Measurements from ENCODE around the gene ATP13A2. TPM values are rescaled to one million over a fixed set of nuclear protein-coding genes. Genes with fewer than 3 reads are reported as not detected.
"Not testable (repeated sequence)": the region's sequence is repeated elsewhere in the genome, so short reads cannot be mapped to it uniquely, and the experiment has no call there.

ATP13A2 gene
- total RNA-seq, 3 donors from 2014 or later (not counting 1 experiment from before 2014, with no cell fraction given): 38.7 to 53.6 (median 42.8) TPM

DNA sequence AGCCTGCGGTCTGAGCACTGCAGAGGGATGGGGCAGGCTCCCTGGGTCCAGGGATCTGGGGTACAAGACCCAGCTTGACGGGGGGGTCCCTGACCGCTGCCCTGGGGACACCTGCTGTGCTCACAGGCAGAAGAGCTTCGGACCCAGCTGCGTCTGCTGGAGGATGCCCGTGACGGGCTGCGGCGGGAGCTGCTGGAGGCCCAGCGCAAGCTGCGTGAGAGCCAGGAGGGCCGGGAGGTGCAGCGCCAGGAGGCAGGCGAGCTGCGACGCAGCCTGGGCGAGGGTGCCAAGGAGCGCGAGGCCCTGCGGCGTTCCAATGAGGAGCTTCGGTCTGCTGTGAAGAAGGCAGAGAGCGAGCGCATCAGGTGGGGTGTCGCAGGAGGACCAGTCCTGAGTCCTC lies 56.5 kb downstream of the ATP13A2 start:
- Histone ChIP-seq H3K36me3 (ENCODE audit: control insufficient read depth, insufficient read depth, low read length) (peaks cover 3% of the 10 kb centered on the region), H3K4me3 (ENCODE audit: low read length) (no peak overlapping the region), H3K4me1 (ENCODE audit: control insufficient read depth, insufficient read depth, low read length) (peaks cover 5% of the 10 kb centered on the region), H3K9me3 (ENCODE audit: control insufficient read depth, insufficient read depth, low read length) (no peaks in the 10 kb centered on the region), H3K27me3 (ENCODE audit: control insufficient read depth, insufficient read depth, low read length) (no peaks in the 10 kb centered on the region), H3K27ac (ENCODE audit: low read length) (no peak overlapping the region)
- H3K27ac Mint-ChIP-seq: no peak overlapping the region
- H3K36me3 Mint-ChIP-seq: no peaks in the 10 kb centered on the region
- intact Hi-C loops (cut with micrococcal nuclease): no loop called here
- H3K9me3 Mint-ChIP-seq: no peaks in the 10 kb centered on the region
- no peak overlapping the region for H3K4me3 Mint-ChIP-seq
- TF ChIP-seq, protein P1, sequence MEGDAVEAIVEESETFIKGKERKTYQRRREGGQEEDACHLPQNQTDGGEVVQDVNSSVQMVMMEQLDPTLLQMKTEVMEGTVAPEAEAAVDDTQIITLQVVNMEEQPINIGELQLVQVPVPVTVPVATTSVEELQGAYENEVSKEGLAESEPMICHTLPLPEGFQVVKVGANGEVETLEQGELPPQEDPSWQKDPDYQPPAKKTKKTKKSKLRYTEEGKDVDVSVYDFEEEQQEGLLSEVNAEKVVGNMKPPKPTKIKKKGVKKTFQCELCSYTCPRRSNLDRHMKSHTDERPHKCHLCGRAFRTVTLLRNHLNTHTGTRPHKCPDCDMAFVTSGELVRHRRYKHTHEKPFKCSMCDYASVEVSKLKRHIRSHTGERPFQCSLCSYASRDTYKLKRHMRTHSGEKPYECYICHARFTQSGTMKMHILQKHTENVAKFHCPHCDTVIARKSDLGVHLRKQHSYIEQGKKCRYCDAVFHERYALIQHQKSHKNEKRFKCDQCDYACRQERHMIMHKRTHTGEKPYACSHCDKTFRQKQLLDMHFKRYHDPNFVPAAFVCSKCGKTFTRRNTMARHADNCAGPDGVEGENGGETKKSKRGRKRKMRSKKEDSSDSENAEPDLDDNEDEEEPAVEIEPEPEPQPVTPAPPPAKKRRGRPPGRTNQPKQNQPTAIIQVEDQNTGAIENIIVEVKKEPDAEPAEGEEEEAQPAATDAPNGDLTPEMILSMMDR (IDR thresholded peaks at IDR 0.05): no peak
- no peaks in the 10 kb centered on the region for H3K27me3 Mint-ChIP-seq (ENCODE audit: low read depth in 2 of 2)
- WGBS (ENCODE audit: insufficient coverage): 95% methylated on average over 25 of the region's 25 CpGs
- no peak for ATAC-seq
- peaks cover 1 to 6% of the 10 kb centered on the region in 2 donors for H3K4me1 Mint-ChIP-seq
- DNase-seq: no peak

DNA sequence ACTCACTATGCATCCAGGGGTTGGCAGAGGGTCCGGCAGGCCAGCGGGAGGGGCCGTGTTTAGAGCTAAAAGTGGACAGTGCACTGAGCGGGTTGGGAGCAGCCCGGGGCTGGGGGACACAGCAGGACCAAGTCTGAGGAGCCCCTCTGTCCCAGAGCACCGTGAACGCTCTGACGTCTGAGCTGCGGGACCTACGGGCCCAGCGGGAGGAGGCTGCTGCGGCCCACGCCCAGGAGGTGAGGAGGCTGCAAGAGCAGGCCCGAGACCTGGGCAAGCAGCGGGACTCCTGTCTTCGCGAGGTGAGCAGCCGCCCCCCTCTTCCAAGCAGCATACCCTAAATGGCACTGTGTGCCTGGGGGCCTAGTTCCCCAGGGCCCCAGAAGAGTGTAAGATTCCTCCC lies 57.1 kb downstream of the ATP13A2 start:
- intact Hi-C loops (cut with micrococcal nuclease): loop anchor here (5.0 kb wide), 1 partner anchor 283 kb away; no protein-coding TSS in a partner anchor
- no peaks in the 10 kb centered on the region for H3K9me3 Mint-ChIP-seq
- Histone ChIP-seq H3K27ac (ENCODE audit: low read length) (no peak overlapping the region), H3K27me3 (ENCODE audit: control insufficient read depth, insufficient read depth, low read length) (no peaks in the 10 kb centered on the region), H3K9me3 (ENCODE audit: control insufficient read depth, insufficient read depth, low read length) (no peaks in the 10 kb centered on the region), H3K4me1 (ENCODE audit: control insufficient read depth, insufficient read depth, low read length) (peaks cover 5% of the 10 kb centered on the region), H3K36me3 (ENCODE audit: control insufficient read depth, insufficient read depth, low read length) (peaks cover 3% of the 10 kb centered on the region), H3K4me3 (ENCODE audit: low read length) (no peak overlapping the region)
- H3K4me1 Mint-ChIP-seq: peaks cover 0 to 5% of the 10 kb centered on the region in 2 donors
- WGBS (ENCODE audit: insufficient coverage): 96% methylated on average over 18 of the region's 18 CpGs
- no peak overlapping the region for H3K4me3 Mint-ChIP-seq
- no peak for ATAC-seq
- TF ChIP-seq, protein P1 (IDR thresholded peaks at IDR 0.05): no peak
- H3K36me3 Mint-ChIP-seq: no peaks in the 10 kb centered on the region
- no peaks in the 10 kb centered on the region for H3K27me3 Mint-ChIP-seq (ENCODE audit: low read depth in 2 of 2)
- H3K27ac Mint-ChIP-seq: no peak overlapping the region
- no peak for DNase-seq

DNA sequence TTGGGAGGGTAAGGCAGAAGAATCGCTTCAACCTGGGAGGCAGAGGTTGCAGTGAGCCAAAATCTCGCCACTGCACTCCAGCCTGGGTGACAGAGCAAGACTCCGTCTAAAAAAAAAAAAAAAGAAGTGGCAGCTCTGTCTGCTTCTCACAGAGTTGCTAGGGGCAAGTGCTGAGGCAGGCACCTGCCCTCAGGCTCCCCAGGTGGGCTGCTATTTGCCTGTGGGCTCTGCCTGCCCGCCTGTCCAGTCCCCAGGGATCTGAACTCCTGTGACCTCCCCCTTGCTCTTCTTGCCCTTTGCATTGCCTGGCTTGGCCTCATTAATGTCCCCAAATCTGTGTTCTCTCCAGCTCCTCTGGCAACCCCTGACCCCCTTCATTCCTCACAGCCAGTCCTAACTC lies 59.4 kb downstream of the ATP13A2 start:
- H3K27me3 ChIP-seq (ENCODE audit: control insufficient read depth, insufficient read depth, low read length); H3K36me3 ChIP-seq (ENCODE audit: control insufficient read depth, insufficient read depth, low read length); H3K4me1 Mint-ChIP-seq; H3K27me3 Mint-ChIP-seq (ENCODE audit: low read depth in 2 of 2); H3K9me3 ChIP-seq (ENCODE audit: control insufficient read depth, insufficient read depth, low read length); H3K4me1 ChIP-seq (ENCODE audit: control insufficient read depth, insufficient read depth, low read length); DNase-seq; H3K36me3 Mint-ChIP-seq; H3K27ac Mint-ChIP-seq; ATAC-seq; H3K27ac ChIP-seq (ENCODE audit: low read length); H3K9me3 Mint-ChIP-seq; H3K4me3 ChIP-seq (ENCODE audit: low read length); H3K4me3 Mint-ChIP-seq: not testable (repeated sequence)
- WGBS (ENCODE audit: insufficient coverage): 96% methylated on average over 4 of the region's 4 CpGs
- intact Hi-C loops (cut with micrococcal nuclease): loop anchor here (5.0 kb wide), 1 partner anchor 285 kb away; no protein-coding TSS in a partner anchor

DNA sequence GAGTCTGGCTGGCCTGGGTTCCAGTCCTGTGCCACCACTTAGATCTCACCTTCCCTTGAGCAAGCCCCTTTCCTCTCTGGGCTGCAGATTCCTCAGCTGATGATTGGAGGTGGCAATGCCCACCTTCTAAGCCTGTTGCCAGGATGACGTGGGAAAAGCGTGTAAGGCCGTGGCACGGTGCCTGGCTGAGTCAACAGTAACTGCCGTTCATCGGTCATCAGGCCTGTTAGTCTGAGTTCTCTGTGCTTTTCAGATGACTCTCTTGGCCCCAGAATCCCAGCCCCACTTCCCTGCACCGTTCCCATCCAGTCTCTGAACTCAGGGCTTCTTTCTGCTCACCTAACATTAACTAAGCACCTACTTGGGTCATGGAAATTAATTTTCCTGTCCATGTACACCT lies 62.7 kb downstream of the ATP13A2 start:
- H3K36me3 Mint-ChIP-seq; H3K4me3 ChIP-seq (ENCODE audit: low read length); H3K27ac ChIP-seq (ENCODE audit: low read length); H3K4me1 Mint-ChIP-seq; H3K27me3 ChIP-seq (ENCODE audit: control insufficient read depth, insufficient read depth, low read length); H3K27me3 Mint-ChIP-seq (ENCODE audit: low read depth in 2 of 2); H3K27ac Mint-ChIP-seq; H3K4me3 Mint-ChIP-seq; DNase-seq; H3K9me3 Mint-ChIP-seq; H3K4me1 ChIP-seq (ENCODE audit: control insufficient read depth, insufficient read depth, low read length); ATAC-seq; H3K9me3 ChIP-seq (ENCODE audit: control insufficient read depth, insufficient read depth, low read length); intact Hi-C loops (cut with micrococcal nuclease); H3K36me3 ChIP-seq (ENCODE audit: control insufficient read depth, insufficient read depth, low read length): not testable (repeated sequence)
- 96% methylated on average over 7 of the region's 7 CpGs for WGBS (ENCODE audit: insufficient coverage)

DNA sequence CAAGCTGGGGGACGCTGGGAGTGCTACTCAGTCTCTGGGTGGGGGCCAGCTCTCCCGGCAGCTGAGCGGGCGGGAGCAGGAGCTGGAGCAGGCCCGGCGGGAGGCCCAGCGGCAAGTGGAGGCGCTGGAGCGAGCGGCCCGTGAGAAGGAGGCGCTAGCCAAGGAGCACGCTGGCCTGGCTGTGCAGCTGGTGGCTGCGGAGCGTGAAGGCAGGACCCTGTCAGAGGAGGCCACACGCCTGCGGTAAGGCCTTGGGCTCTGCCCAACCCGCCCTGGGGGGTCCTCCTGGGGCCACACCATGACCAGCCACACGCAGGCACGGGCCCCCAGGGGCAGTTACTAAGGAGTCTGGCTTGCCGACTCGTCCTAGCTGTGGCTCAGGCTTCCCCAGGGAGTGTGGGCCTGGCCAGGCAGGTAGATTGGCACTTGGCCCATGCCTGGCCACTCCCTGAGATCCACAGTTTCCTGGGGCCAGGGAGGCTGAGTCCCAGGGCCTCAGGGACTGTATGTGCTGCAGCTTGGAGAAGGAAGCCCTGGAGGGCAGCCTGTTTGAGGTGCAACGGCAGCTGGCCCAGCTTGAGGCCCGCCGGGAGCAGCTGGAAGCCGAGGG lies 63.3 kb downstream of the ATP13A2 start:
- H3K4me1 Mint-ChIP-seq; H3K27me3 ChIP-seq (ENCODE audit: control insufficient read depth, insufficient read depth, low read length); H3K4me3 Mint-ChIP-seq; H3K36me3 Mint-ChIP-seq; H3K27ac ChIP-seq (ENCODE audit: low read length); H3K27ac Mint-ChIP-seq; H3K9me3 Mint-ChIP-seq; DNase-seq; H3K27me3 Mint-ChIP-seq (ENCODE audit: low read depth in 2 of 2); H3K4me3 ChIP-seq (ENCODE audit: low read length); H3K36me3 ChIP-seq (ENCODE audit: control insufficient read depth, insufficient read depth, low read length); H3K9me3 ChIP-seq (ENCODE audit: control insufficient read depth, insufficient read depth, low read length); H3K4me1 ChIP-seq (ENCODE audit: control insufficient read depth, insufficient read depth, low read length); intact Hi-C loops (cut with micrococcal nuclease): not testable (repeated sequence)
- peak in 1 of 3 donors; percentile 19 for ATAC-seq
- WGBS (ENCODE audit: insufficient coverage): 89% methylated on average over 26 of the region's 26 CpGs

Data from natural killer cell (primary cell).